CD4-positive, CD25-positive, alpha-beta regulatory T cell (primary cell): ENCODE data around the gene MED13L. TPM values are rescaled to one million over a fixed set of nuclear protein-coding genes. Genes with fewer than 3 reads are reported as not detected.

Experiments
- ATAC-seq, 2 donors: fragments of 150-1000 bp; cut with Tn5 transposase; one replicate each; pipeline ENCODE4 v1.10.0; 2021; ENCODE audit warnings: low read depth in 2 of 2, moderate number of reproducible peaks in 2 of 2, moderate library complexity in 1 of 2
- DNase-seq, 3 donors: peaks; one replicate each; pipeline versions ENCODE4 v3.0.0 to v3.0.0-alpha.2; 2012 to 2022; ENCODE audit warnings: mixed read lengths in 1 of 3
- H3K27ac ChIP-seq: one replicate; pipeline ENCODE4 v1.7.0; 2013; ENCODE audit warnings: mild to moderate bottlenecking, low read length; ENCODE audit not compliant: insufficient read depth, poor library complexity, severe bottlenecking
- H3K27me3 ChIP-seq: one replicate; pipeline ENCODE4 v1.7.0; 2013; ENCODE audit warnings: low read length; ENCODE audit not compliant: control insufficient read depth, insufficient read depth
- H3K36me3 ChIP-seq: one replicate; pipeline ENCODE4 v1.7.0; 2013; ENCODE audit warnings: mild to moderate bottlenecking, low read length, moderate library complexity; ENCODE audit not compliant: control insufficient read depth, insufficient read depth
- H3K4me1 ChIP-seq: 2 replicates; pipeline ENCODE4 v1.7.0; 2013; ENCODE audit warnings: mild to moderate bottlenecking, low read length; ENCODE audit not compliant: insufficient read depth, control insufficient read depth, poor library complexity, severe bottlenecking
- H3K4me3 ChIP-seq: one replicate; pipeline ENCODE4 v1.7.0; 2013; ENCODE audit warnings: low read depth, mild to moderate bottlenecking, low read length, moderate library complexity
- H3K9me3 ChIP-seq, 2 experiments: 1 replicate in 1 of 2; 2 replicates in 1 of 2; pipeline ENCODE4 v1.7.0; 2013; ENCODE audit warnings: low read length in 2 of 2, mild to moderate bottlenecking in 1 of 2, moderate library complexity in 1 of 2; ENCODE audit not compliant: control insufficient read depth in 2 of 2
- H3K27ac Mint-ChIP-seq, 3 donors: one replicate each; pipeline ENCODE4 v1.8.0; 2020 to 2022; ENCODE audit warnings: mild to moderate bottlenecking in 3 of 3, mixed read lengths in 3 of 3, moderate library complexity in 2 of 3
- H3K27me3 Mint-ChIP-seq: one replicate; pipeline ENCODE4 v1.8.0; 2022; ENCODE audit warnings: mild to moderate bottlenecking, mixed read lengths
- H3K36me3 Mint-ChIP-seq: one replicate; pipeline ENCODE4 v1.8.0; 2020; ENCODE audit warnings: mixed read lengths
- H3K4me1 Mint-ChIP-seq, 4 donors: one replicate each; pipeline ENCODE4 v1.8.0; 2020 to 2022; ENCODE audit warnings: mixed read lengths in 4 of 4, mild to moderate bottlenecking in 1 of 4
- H3K4me3 Mint-ChIP-seq, 4 donors: one replicate each; pipeline ENCODE4 v1.8.0; 2020 to 2022; ENCODE audit warnings: mild to moderate bottlenecking in 4 of 4, mixed read lengths in 4 of 4, moderate library complexity in 3 of 4
- H3K9me3 Mint-ChIP-seq, 7 donors: one replicate each; pipeline ENCODE4 v1.8.0; 2020 to 2022; ENCODE audit warnings: mixed read lengths in 7 of 7, mild to moderate bottlenecking in 3 of 7, moderate library complexity in 2 of 7
- polyA plus RNA-seq, 4 donors: library from polyadenylated mRNA; unstranded; fragments of 300-500 nt; fragmentation: Illumina TruSeq; gene quantifications; one replicate each; pipeline ENCODE4 v1.2.3, GENCODE V29; 2021
- total RNA-seq: library from RNA; stranded (reverse); gene quantifications from one replicate; pipeline ENCODE4 v1.2.3, GENCODE V29; 2022

MED13L gene
- total and polyA plus RNA-seq, 5 donors from 2014 or later: 4.5 to 179 (median 7.0) TPM

DNA sequence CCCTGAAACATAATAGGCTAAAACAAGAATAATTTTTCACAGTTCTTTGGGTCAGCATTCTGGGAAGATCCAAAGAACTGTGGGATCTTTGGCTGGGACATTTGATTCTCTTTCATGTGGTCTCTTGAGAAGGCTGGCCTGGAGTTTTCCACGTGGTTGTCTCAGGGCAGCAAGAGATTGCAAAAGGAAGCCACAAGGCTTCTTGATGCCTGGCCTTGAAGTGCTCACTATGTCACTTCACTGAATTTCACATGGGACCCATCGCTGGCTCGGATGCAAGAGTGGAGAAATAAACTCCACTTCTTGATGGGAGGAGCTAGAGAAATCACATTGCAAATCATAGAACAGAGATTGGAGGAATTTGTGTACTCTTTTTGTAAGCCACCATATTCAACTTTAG is 343.4 kb downstream of the MED13L start:
- Histone ChIP-seq H3K4me3 (no peak overlapping the region), H3K36me3 (no peaks in the 10 kb centered on the region), H3K27me3 (no peaks in the 10 kb centered on the region), H3K9me3 (peaks cover 1 to 4% of the 10 kb centered on the region in 2 experiments), H3K4me1 (no peaks in the 10 kb centered on the region), H3K27ac (no peak overlapping the region)
- no peak for DNase-seq
- no peaks in the 10 kb centered on the region for H3K27me3 Mint-ChIP-seq
- H3K4me3 Mint-ChIP-seq: no peak overlapping the region
- no peak for ATAC-seq
- no peaks in the 10 kb centered on the region for H3K4me1 Mint-ChIP-seq
- no peaks in the 10 kb centered on the region for H3K36me3 Mint-ChIP-seq
- no peak overlapping the region for H3K27ac Mint-ChIP-seq
- peaks cover 0 to 6% (median 4%) of the 10 kb centered on the region in 7 donors for H3K9me3 Mint-ChIP-seq

DNA sequence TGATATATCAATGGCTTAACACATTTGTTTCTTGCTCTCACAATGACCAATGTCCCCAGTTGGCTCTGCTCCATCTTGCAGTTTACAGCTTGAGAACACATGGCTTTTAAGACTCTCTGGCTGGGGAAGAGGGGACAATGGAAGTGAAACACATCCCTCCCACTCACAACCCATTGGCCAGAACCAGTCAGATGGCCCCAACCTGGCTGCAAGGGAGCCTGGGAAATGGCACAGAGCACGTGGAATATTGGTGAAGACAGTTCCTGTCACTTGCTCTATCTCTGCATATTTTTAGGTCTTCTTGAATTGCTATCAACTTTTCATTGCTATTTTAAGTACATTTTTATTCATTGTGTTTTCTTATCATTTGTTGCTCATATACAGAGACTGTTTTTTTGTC is 345.4 kb downstream of the MED13L start:
- no peaks in the 10 kb centered on the region for H3K36me3 ChIP-seq
- ATAC-seq (no peak), DNase-seq (no peak)
- no peaks in the 10 kb centered on the region for H3K9me3 ChIP-seq
- no peak overlapping the region for H3K4me3 ChIP-seq
- peaks cover 0 to 4% (median 0%) of the 10 kb centered on the region in 7 donors for H3K9me3 Mint-ChIP-seq
- no peak overlapping the region for H3K27ac Mint-ChIP-seq
- H3K27ac ChIP-seq: no peak overlapping the region
- H3K4me3 Mint-ChIP-seq: no peak overlapping the region
- H3K36me3 Mint-ChIP-seq: no peaks in the 10 kb centered on the region
- no peaks in the 10 kb centered on the region for H3K4me1 ChIP-seq
- H3K4me1 Mint-ChIP-seq: no peaks in the 10 kb centered on the region
- no peaks in the 10 kb centered on the region for H3K27me3 Mint-ChIP-seq
- H3K27me3 ChIP-seq: no peaks in the 10 kb centered on the region

DNA sequence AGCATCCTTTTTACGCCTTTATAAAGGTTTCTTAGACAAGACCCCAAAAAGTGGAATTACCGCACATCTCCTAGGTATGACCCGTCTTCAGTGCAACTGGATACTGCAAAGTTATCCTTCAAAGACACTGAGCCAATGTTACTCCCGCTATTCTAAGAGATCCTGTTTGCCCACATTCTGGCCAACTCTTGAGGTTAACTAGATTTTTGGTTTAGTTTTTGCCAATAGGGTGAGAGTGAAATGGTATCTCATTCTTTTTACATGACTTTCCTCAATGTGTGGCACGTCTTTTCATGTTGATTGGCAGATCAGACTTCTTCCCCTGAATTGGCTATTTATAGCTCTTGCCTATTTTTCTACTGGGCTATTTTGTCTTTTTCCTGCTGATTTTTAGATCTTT is 347.2 kb downstream of the MED13L start:
- Mint-ChIP-seq H3K27ac (no peak overlapping the region), H3K27me3 (no peaks in the 10 kb centered on the region)
- H3K36me3 ChIP-seq: no peaks in the 10 kb centered on the region

DNA sequence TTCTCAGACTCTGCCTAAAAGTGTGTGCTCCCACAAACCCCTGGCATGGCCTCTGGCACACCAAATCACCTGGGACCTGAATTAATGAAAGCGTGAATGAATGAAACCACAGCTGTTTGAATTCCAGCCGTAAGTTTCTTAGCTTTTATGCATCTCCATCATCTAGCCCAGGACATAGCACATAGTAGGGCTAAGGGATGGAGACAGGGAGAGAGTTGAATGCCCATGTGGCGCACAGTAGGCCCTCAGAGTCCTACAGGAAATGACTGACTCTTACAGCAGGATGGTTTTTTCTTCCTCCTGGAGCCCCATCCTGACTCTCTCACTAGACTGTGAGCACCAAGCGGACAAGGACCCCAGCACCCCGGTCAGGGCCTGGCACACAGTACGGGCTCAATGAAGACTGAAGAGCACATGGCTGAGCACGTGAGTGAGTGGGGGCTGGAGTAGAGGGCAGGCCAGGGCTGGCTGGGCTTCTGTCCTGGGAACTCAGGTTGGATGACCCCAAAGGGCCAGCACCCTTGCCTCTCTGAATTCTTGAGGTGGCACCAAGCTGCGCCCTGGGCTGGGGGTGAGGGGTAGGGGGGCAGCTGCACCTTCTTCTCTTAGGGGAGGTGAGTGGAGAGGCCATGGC is 351.3 kb downstream of the MED13L start:
- H3K4me1 Mint-ChIP-seq: no peaks in the 10 kb centered on the region
- Histone ChIP-seq H3K9me3 (peaks cover 8 to 9% of the 10 kb centered on the region in 2 experiments), H3K4me3 (no peak overlapping the region), H3K36me3 (no peaks in the 10 kb centered on the region), H3K4me1 (no peaks in the 10 kb centered on the region), H3K27ac (no peak overlapping the region), H3K27me3 (no peaks in the 10 kb centered on the region)
- DNase-seq (no peak), ATAC-seq (no peak)
- H3K4me3 Mint-ChIP-seq: no peak overlapping the region
- no peaks in the 10 kb centered on the region for H3K27me3 Mint-ChIP-seq
- H3K27ac Mint-ChIP-seq: no peak overlapping the region
- no peaks in the 10 kb centered on the region for H3K36me3 Mint-ChIP-seq
- peaks cover 0 to 11% (median 3%) of the 10 kb centered on the region in 7 donors for H3K9me3 Mint-ChIP-seq

More for the DNA sequence above, 347.2 kb downstream of the MED13L start:
- DNase-seq (no peak), ATAC-seq (no peak)
- no peaks in the 10 kb centered on the region for H3K9me3 ChIP-seq
- H3K4me1 ChIP-seq: no peaks in the 10 kb centered on the region
- H3K4me3 Mint-ChIP-seq: no peak overlapping the region
- no peaks in the 10 kb centered on the region for H3K4me1 Mint-ChIP-seq
- H3K27ac ChIP-seq: no peak overlapping the region
- no peaks in the 10 kb centered on the region for H3K36me3 Mint-ChIP-seq
- H3K27me3 ChIP-seq: no peaks in the 10 kb centered on the region
- H3K9me3 Mint-ChIP-seq: peaks cover 0 to 2% (median 0%) of the 10 kb centered on the region in 7 donors
- H3K4me3 ChIP-seq: no peak overlapping the region

DNA sequence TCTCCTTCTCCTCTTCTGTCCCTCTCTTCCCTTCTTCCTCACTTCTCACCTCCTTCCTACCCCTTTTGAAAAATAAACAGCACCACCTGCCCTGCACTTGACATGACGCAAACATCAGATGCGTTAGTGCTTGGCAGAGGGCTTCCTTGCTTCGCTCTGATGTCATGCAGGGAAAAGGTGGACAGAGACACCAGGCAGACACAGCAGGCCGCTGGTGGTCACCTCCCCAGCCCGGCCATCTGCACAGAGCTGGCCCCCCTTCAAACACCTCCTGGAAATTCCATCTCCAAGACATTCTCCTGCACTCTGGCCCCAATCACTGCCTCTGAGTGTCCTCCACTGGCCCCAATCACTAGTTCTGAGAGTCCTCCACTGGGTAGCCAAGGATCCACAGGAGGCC is 353.6 kb downstream of the MED13L start:
- H3K27me3 Mint-ChIP-seq: peaks cover 7% of the 10 kb centered on the region
- H3K27ac Mint-ChIP-seq: no peak overlapping the region
- H3K4me3 ChIP-seq: no peak overlapping the region

DNA sequence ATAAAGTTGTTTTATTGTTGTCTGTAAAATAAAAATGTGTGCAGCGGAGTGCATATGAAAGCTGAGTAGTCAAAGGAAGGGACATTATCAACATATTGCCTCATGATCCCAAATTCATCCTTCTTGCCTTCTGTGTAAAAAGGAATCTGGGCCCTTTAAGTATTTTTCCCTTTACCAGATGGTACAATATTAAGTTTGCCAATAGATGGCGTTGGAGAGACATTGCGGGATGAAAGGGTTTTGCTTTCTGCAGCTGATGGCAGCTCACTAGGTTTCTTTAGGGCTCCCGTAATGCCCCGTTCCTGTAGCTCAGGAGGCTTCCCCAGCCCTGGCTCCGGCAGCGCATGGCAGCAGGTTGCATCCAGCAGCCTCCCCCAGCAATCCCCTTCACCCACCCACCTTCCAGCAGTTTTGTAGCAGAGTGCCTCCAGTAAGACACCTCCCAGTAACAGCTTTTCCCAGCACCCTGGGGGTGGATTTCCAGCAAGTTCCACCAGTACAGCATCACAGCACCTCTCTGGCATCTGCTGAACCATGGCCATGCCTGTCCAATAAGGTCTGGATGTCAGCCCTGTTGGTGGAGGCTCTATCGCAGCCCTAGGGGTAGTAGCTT is 354.4 kb downstream of the MED13L start:
- H3K36me3 ChIP-seq: no peaks in the 10 kb centered on the region
- H3K4me3 ChIP-seq: no peak overlapping the region
- Mint-ChIP-seq H3K36me3 (no peaks in the 10 kb centered on the region), H3K27ac (no peak overlapping the region), H3K27me3 (peaks cover 7% of the 10 kb centered on the region), H3K9me3 (peaks cover 0 to 11% (median 3%) of the 10 kb centered on the region in 7 donors), H3K4me3 (no peak overlapping the region), H3K4me1 (no peaks in the 10 kb centered on the region)
- DNase-seq (peak in 1 of 3 donors; percentile 57), ATAC-seq (no peak)
- H3K4me1 ChIP-seq: no peaks in the 10 kb centered on the region
- H3K27ac ChIP-seq: no peak overlapping the region
- peaks cover 8 to 9% of the 10 kb centered on the region in 2 experiments for H3K9me3 ChIP-seq
- H3K27me3 ChIP-seq: no peaks in the 10 kb centered on the region

More for the DNA sequence above, 353.6 kb downstream of the MED13L start:
- H3K4me3 Mint-ChIP-seq: no peak overlapping the region
- Histone ChIP-seq H3K27me3 (no peaks in the 10 kb centered on the region), H3K9me3 (peaks cover 8 to 9% of the 10 kb centered on the region in 2 experiments), H3K36me3 (no peaks in the 10 kb centered on the region), H3K4me1 (no peaks in the 10 kb centered on the region), H3K27ac (no peak overlapping the region)
- H3K9me3 Mint-ChIP-seq: peaks cover 0 to 11% (median 3%) of the 10 kb centered on the region in 7 donors
- H3K36me3 Mint-ChIP-seq: no peaks in the 10 kb centered on the region
- DNase-seq (no peak), ATAC-seq (no peak)
- no peaks in the 10 kb centered on the region for H3K4me1 Mint-ChIP-seq

DNA sequence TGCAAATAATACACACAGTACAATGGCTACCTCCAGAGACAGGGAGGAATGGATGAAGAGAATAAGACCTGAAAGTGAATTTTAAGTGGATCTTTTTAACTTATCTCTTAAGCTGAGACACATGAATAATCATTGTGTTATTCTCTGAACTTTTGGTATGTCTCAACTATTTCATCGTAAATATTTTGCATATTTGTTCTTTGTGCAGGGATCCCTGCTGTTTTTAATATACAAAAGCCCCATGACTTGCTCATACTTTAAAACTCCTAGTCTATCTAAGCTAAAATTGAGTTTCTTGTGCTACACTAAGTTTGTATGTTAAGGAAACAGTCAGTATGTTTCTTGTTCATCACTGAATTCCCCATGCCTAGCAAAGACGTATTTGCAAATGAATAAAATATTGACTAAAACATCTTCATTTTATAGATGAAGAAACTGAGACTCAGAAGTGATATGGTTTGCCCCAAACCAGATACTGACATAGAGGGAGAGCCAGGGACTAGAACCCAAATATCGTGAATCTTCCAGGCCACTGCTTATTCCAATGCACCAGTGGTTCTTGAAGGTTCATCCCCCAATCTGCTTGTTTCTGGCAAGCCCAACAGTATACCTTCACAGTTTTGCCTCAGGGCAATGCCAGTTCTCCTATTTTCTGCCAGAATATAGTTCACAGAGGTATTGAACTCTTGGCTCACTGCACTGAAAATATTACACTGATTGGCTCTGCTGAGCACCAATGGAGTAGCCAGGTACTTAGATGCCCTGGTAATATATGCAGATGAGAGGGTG is 356.9 kb downstream of the MED13L start:
- ATAC-seq: no peak
- no peak overlapping the region for H3K4me3 Mint-ChIP-seq
- Histone ChIP-seq H3K27me3 (peaks cover 6% of the 10 kb centered on the region), H3K9me3 (peaks cover 8 to 9% of the 10 kb centered on the region in 2 experiments), H3K4me1 (peaks cover 3% of the 10 kb centered on the region), H3K27ac (no peak overlapping the region), H3K36me3 (no peaks in the 10 kb centered on the region), H3K4me3 (no peak overlapping the region)
- H3K36me3 Mint-ChIP-seq: no peaks in the 10 kb centered on the region
- peaks cover 21% of the 10 kb centered on the region for H3K27me3 Mint-ChIP-seq
- H3K9me3 Mint-ChIP-seq: peaks cover 0 to 11% (median 3%) of the 10 kb centered on the region in 7 donors
- DNase-seq: no peak
- peaks cover 0 to 5% (median 0%) of the 10 kb centered on the region in 4 donors for H3K4me1 Mint-ChIP-seq
- no peak overlapping the region for H3K27ac Mint-ChIP-seq
